DOHH2 (cell line): Measurements from ENCODE around the gene SURF2.

Source experiments
- EZH2phosphoT487 ChIP-seq: fragments of 200-600 bp; sonication (generic); IDR thresholded peaks from 2 replicates; pipeline ENCODE4 v1.6.1; 2017; ENCODE audit warnings: borderline replicate concordance, mild to moderate bottlenecking, antibody characterized with exemption, low read length, moderate library complexity, mixed read lengths
- TF ChIP-seq, protein P1 (sequence below): fragments of 200-600 bp; sonication (generic); IDR thresholded peaks from one replicate; pipeline ENCODE4 v1.5.1; 2014; ENCODE audit warnings: antibody characterized with exemption, mild to moderate bottlenecking, low read depth, low read length; ENCODE audit not compliant: poor library complexity, severe bottlenecking

DNA sequence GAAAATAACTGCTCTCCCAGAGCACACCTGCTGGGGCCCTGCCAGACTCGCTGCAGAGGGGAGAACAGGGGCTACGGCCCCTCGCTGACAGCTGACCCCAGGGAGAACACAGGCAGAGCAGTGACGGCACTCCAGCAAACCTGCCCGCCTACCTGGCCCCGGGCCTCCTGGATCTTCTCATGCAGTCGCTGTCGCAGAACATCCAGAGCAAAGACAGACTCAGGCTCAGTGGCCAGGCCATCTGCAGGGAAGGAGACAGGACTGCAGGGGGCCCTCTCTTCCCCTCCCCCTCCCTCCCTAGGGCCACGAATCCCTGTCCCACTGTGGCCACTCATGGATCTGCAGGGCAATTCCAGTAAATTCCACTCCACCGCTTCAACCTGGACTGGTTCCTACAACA, 22.8 kb upstream of the SURF2 start:
- TF ChIP-seq, protein P1, sequence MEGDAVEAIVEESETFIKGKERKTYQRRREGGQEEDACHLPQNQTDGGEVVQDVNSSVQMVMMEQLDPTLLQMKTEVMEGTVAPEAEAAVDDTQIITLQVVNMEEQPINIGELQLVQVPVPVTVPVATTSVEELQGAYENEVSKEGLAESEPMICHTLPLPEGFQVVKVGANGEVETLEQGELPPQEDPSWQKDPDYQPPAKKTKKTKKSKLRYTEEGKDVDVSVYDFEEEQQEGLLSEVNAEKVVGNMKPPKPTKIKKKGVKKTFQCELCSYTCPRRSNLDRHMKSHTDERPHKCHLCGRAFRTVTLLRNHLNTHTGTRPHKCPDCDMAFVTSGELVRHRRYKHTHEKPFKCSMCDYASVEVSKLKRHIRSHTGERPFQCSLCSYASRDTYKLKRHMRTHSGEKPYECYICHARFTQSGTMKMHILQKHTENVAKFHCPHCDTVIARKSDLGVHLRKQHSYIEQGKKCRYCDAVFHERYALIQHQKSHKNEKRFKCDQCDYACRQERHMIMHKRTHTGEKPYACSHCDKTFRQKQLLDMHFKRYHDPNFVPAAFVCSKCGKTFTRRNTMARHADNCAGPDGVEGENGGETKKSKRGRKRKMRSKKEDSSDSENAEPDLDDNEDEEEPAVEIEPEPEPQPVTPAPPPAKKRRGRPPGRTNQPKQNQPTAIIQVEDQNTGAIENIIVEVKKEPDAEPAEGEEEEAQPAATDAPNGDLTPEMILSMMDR: no peak
- no peak for TF ChIP-seq EZH2phosphoT487
